ENCODE data around the gene KRCC1. TPM values are rescaled to one million over a fixed set of nuclear protein-coding genes. Genes with fewer than 3 reads are reported as not detected.

The KRCC1 gene
- total RNA-seq, 2 experiments from 2014 or later, result 3.0 to 3.2 TPM

- Mint-ChIP-seq H3K27me3 (no peaks in the 10 kb centered on the region), H3K36me3 (ENCODE audit: low read depth) (no peaks in the 10 kb centered on the region), H3K9me3 (no peaks in the 10 kb centered on the region), H3K4me3 (no peak overlapping the region), H3K27ac (no peak overlapping the region), H3K4me1 (ENCODE audit: low read depth) (no peaks in the 10 kb centered on the region)
- Histone ChIP-seq H3K36me3 (ENCODE audit: insufficient read depth, low read length) (no peaks in the 10 kb centered on the region), H3K27ac (ENCODE audit: low read depth in 1 of 2, low read length in 2 of 2) (no peak overlapping the region), H3K4me1 (ENCODE audit: insufficient read depth, low read length) (no peaks in the 10 kb centered on the region), H3K27me3 (ENCODE audit: control insufficient read depth in 1 of 2, insufficient read depth in 2 of 2, low read length in 2 of 2) (no peaks in the 10 kb centered on the region), H3K9me3 (ENCODE audit: control insufficient read depth in 1 of 2, insufficient read depth in 1 of 2, low read length in 2 of 2) (no peaks in the 10 kb centered on the region), H3K4me3 (ENCODE audit: low read length) (no peak overlapping the region)
- DNase-seq (no peak), ATAC-seq (ENCODE audit: poor library complexity) (no peak)
- ChIA-PET POLR2A (no interaction called here), CTCF (no interaction called here)
- TF ChIP-seq CTCF (IDR thresholded peaks at IDR 0.05), result no peak
- intact Hi-C loops (cut with DNase I, micrococcal nuclease), result no loop called here
Observed at GRCh38 chr2:88098558-88098900, 42.9 kb upstream of the KRCC1 start.

- DNase-seq, result no peak
- no peaks in the 10 kb centered on the region for H3K4me1 ChIP-seq (ENCODE audit: insufficient read depth, low read length)
- H3K9me3 ChIP-seq (ENCODE audit: control insufficient read depth in 1 of 2, insufficient read depth in 1 of 2, low read length in 2 of 2), result no peaks in the 10 kb centered on the region
- Mint-ChIP-seq H3K27ac (no peak overlapping the region), H3K4me3 (no peak overlapping the region), H3K36me3 (ENCODE audit: low read depth) (no peaks in the 10 kb centered on the region), H3K27me3 (no peaks in the 10 kb centered on the region), H3K4me1 (ENCODE audit: low read depth) (no peaks in the 10 kb centered on the region), H3K9me3 (no peaks in the 10 kb centered on the region)
- H3K4me3 ChIP-seq (ENCODE audit: low read length), result no peak overlapping the region
- H3K27me3 ChIP-seq (ENCODE audit: control insufficient read depth in 1 of 2, insufficient read depth in 2 of 2, low read length in 2 of 2), result no peaks in the 10 kb centered on the region
- CTCF ChIA-PET, result no interaction called here
- TF ChIP-seq CTCF (IDR thresholded peaks at IDR 0.05), result no peak
- H3K27ac ChIP-seq (ENCODE audit: low read depth in 1 of 2, low read length in 2 of 2), result no peak overlapping the region
- intact Hi-C loops (cut with DNase I, micrococcal nuclease), result no loop called here
- no peaks in the 10 kb centered on the region for H3K36me3 ChIP-seq (ENCODE audit: insufficient read depth, low read length)
- POLR2A ChIA-PET, result no interaction called here
- ATAC-seq (ENCODE audit: poor library complexity), result no peak
Observed at GRCh38 chr2:88097891-88098557, 42.4 kb upstream of the KRCC1 start.

GRCh38 chr2:88097192-88097591, 41.6 kb upstream of the KRCC1 start:
- Mint-ChIP-seq H3K9me3 (no peaks in the 10 kb centered on the region), H3K4me3 (no peak overlapping the region), H3K4me1 (ENCODE audit: low read depth) (peaks cover 5% of the 10 kb centered on the region), H3K27me3 (no peaks in the 10 kb centered on the region), H3K36me3 (ENCODE audit: low read depth) (no peaks in the 10 kb centered on the region), H3K27ac (no peak overlapping the region)
- Histone ChIP-seq H3K27ac (ENCODE audit: low read depth in 1 of 2, low read length in 2 of 2) (no peak overlapping the region), H3K4me3 (ENCODE audit: low read length) (no peak overlapping the region), H3K9me3 (ENCODE audit: control insufficient read depth in 1 of 2, insufficient read depth in 1 of 2, low read length in 2 of 2) (no peaks in the 10 kb centered on the region), H3K27me3 (ENCODE audit: control insufficient read depth in 1 of 2, insufficient read depth in 2 of 2, low read length in 2 of 2) (no peaks in the 10 kb centered on the region), H3K36me3 (ENCODE audit: insufficient read depth, low read length) (no peaks in the 10 kb centered on the region), H3K4me1 (ENCODE audit: insufficient read depth, low read length) (no peaks in the 10 kb centered on the region)
- ATAC-seq (ENCODE audit: poor library complexity) (no peak), DNase-seq (no peak)
- ChIA-PET CTCF (no interaction called here), POLR2A (no interaction called here)
- no peak for TF ChIP-seq CTCF (IDR thresholded peaks at IDR 0.05)
- intact Hi-C loops (cut with DNase I, micrococcal nuclease), result no loop called here

All from CD4-positive, alpha-beta T cell (primary cell).